ENCODE results near the gene NSG1. TPM values are rescaled to one million over a fixed set of nuclear protein-coding genes. Genes with fewer than 3 reads are reported as not detected.

NSG1 gene
- total RNA-seq, 4 donors from 2014 or later = 0.44 to 6.5 (median 3.6) TPM

DNA sequence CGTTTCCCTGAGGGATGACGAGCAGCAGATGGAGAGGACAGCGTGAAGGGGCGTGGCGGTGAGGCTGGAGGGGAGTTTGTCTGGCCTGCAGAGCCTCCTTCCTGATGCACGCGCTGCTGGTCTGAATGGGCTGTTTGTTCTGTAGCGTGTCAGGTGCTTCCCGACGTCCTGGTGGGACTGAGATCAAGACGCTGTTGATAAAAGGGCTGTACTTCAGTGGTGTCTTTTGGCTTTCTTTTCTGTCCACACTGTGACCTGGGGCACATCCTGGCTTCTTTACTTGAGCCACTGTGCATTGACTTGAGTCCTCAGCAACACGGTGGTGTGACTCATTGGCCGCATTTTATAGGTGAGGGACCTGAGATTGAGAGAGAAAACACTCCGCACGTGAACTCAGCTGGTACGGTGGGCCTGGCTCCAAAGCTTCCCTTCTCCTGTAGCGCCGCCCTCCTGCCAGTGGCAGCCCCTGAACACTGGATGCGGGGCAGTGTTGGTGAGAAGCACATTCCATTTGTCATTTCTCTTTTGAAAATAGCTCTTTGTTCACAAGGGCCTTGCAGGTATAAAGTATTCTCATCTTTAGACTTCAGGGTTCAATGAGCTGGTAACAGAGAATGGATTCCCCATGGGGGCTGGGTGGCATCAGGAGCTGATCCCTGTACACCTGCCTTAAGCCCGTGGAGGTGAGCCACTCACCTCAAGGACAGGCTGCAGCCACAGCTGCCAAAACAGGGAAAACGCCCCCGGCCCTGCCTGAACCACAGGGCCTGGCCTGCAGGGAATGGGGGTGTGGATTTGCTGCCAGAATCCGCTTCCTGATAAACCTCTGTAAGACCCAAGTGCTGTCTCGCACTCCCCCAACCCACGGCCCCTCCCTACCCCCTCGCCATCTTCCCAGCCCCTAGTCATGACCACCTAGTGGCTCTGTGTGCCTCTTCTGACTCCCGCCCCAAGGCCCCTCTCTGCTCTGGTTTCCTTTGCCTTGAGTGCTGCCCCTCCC, 29.2 kb downstream of the NSG1 start:
- Histone ChIP-seq H3K27ac (no peak overlapping the region), H3K4me3 (no peak overlapping the region), H3K4me1 (no peaks in the 10 kb centered on the region), H3K27me3 (no peaks in the 10 kb centered on the region), H3K9me3 (no peaks in the 10 kb centered on the region), H3K36me3 (peaks cover 0 to 62% (median 0%) of the 10 kb centered on the region in 3 donors)
- TF ChIP-seq, protein P1, sequence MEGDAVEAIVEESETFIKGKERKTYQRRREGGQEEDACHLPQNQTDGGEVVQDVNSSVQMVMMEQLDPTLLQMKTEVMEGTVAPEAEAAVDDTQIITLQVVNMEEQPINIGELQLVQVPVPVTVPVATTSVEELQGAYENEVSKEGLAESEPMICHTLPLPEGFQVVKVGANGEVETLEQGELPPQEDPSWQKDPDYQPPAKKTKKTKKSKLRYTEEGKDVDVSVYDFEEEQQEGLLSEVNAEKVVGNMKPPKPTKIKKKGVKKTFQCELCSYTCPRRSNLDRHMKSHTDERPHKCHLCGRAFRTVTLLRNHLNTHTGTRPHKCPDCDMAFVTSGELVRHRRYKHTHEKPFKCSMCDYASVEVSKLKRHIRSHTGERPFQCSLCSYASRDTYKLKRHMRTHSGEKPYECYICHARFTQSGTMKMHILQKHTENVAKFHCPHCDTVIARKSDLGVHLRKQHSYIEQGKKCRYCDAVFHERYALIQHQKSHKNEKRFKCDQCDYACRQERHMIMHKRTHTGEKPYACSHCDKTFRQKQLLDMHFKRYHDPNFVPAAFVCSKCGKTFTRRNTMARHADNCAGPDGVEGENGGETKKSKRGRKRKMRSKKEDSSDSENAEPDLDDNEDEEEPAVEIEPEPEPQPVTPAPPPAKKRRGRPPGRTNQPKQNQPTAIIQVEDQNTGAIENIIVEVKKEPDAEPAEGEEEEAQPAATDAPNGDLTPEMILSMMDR (IDR thresholded peaks at IDR 0.05) = no peak
- no peak for TF ChIP-seq EP300 (IDR thresholded peaks at IDR 0.05)
- TF ChIP-seq POLR2A (IDR thresholded peaks at IDR 0.05) = no peak
- 87 to 88% methylated on average over 26 to 27 of the region's 27 CpGs for WGBS, 2 donors
- DNase-seq (ENCODE audit: low spot score in 2 of 2) = no peak

DNA sequence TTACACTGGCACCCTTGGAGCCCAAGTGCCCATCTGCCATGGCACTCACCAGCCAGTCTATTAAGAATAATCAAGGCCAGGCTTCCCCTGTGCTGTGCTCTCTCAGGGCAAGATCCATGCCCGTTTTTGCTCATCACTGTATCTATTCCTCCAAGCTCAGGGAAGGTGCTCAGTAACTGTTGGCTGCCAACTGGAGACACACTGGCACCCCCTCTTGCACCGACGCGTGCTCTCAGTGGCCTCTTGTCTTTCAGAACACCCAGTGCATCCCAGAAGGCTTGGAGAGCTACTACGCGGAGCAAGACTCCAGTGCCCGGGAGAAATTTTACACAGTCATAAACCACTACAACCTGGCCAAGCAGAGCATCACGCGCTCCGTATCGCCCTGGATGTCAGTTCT, 30.1 kb downstream of the NSG1 start:
- Histone ChIP-seq H3K27me3 (no peaks in the 10 kb centered on the region), H3K27ac (no peak overlapping the region), H3K9me3 (no peaks in the 10 kb centered on the region), H3K4me3 (no peak overlapping the region), H3K36me3 (peaks cover 0 to 71% (median 0%) of the 10 kb centered on the region in 3 donors), H3K4me1 (no peaks in the 10 kb centered on the region)
- peak in 1 of 2 donors; percentile 0 for DNase-seq (ENCODE audit: low spot score in 2 of 2)
- WGBS, 2 donors = 93 to 94% methylated on average over 11 of the region's 11 CpGs
- no peak for TF ChIP-seq EP300 (IDR thresholded peaks at IDR 0.05)
- no peak for TF ChIP-seq POLR2A (IDR thresholded peaks at IDR 0.05)
- TF ChIP-seq, protein P1 (IDR thresholded peaks at IDR 0.05) = no peak

DNA sequence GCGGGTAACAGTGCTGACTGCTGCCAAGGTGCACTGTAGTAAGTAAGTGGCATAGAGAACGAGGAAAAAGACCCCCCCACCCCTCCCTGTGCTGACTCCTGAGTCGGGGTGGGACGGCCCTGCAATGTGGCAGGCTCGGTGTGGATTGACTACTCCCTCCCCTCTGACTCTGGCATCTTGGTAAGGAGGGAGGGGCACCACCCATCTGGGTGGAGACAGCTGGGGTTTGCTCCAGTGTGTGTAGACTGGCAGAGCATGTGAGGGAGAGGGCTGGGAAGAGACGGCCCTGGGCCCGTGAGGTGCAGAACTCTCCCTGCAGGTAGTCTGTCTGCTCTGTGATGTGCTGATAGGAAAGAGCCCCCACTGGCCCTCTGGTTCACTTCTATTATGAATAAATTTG, 31.0 kb downstream of the NSG1 start:
- Histone ChIP-seq H3K9me3 (no peaks in the 10 kb centered on the region), H3K4me3 (no peak overlapping the region), H3K27ac (no peak overlapping the region), H3K4me1 (no peaks in the 10 kb centered on the region), H3K27me3 (no peaks in the 10 kb centered on the region), H3K36me3 (peaks cover 0 to 80% (median 0%) of the 10 kb centered on the region in 3 donors)
- TF ChIP-seq POLR2A (IDR thresholded peaks at IDR 0.05) (no peak), EP300 (IDR thresholded peaks at IDR 0.05) (no peak)
- TF ChIP-seq, protein P1 (IDR thresholded peaks at IDR 0.05) = no peak
- 67 to 77% methylated on average over 7 of the region's 7 CpGs for WGBS, 2 donors
- no peak for DNase-seq (ENCODE audit: low spot score in 2 of 2)

DNA sequence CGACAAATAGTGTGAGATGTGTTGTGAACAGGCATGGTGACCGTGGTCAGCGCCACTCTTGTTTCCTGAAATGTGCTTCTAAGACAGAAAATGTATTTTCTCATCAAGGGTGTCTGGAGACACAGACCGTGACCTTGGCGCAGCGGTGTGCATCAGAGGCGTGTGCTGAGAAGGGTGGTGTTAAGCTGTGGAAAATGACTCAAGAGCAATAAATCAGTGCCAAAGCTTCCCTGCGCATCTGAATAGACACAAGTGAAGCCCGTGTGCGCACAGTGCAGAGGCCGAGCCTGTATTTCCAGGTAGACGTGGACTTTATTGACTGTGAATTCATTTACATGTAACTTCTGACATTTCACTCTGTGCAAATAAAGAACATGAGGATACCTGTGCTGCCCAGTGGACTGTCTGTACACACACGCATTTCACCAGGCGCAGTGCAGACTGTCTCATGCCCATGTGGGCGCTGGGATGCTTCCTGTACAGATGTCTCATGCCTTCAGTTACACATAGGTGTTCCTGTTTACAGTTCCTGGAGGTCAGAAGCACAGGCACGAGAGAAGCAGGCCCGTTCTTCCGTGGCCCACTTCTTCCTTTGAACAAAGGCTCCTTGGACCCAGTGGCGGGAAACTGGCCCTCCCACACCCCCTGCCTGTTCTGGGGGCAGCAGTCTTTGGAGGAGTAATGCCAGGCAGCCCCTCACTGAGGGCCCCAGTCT, 31.9 kb downstream of the NSG1 start:
- no peak for TF ChIP-seq POLR2A (IDR thresholded peaks at IDR 0.05)
- WGBS, 2 donors = 78 to 82% methylated on average over 19 of the region's 19 CpGs
- Histone ChIP-seq H3K4me3 (no peak overlapping the region), H3K27ac (no peak overlapping the region), H3K9me3 (no peaks in the 10 kb centered on the region), H3K4me1 (no peaks in the 10 kb centered on the region), H3K36me3 (peaks cover 0 to 89% (median 0%) of the 10 kb centered on the region in 3 donors), H3K27me3 (no peaks in the 10 kb centered on the region)
- DNase-seq (ENCODE audit: low spot score in 2 of 2) = no peak

DNA sequence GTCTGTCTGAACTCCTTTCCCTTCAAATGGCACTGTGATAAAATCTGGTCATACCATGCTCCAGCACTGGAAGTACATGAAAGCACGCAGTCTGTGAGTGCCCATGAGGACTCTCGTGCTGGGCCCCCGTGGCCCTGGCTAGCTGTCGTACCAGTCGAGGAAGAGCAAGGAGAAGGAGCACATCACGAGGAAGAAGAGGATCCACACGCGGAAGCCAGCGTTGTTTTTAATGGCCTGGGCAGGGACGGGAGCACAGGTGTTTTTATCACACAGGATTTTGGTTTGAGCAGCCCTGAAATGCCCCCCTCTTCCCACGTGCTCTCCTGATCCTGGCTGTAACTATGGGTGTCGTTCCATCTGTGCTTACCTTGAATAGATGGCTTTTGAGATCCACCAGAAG, 33.0 kb downstream of the NSG1 start:
- DNase-seq (ENCODE audit: low spot score in 2 of 2) = no peak
- Histone ChIP-seq H3K27ac (no peak overlapping the region), H3K4me3 (no peak overlapping the region), H3K27me3 (no peaks in the 10 kb centered on the region), H3K36me3 (peaks cover 0 to 100% (median 0%) of the 10 kb centered on the region in 3 donors), H3K9me3 (no peaks in the 10 kb centered on the region), H3K4me1 (no peaks in the 10 kb centered on the region)
- TF ChIP-seq EP300 (IDR thresholded peaks at IDR 0.05) (no peak), POLR2A (IDR thresholded peaks at IDR 0.05) (no peak)
- TF ChIP-seq, protein P1 (IDR thresholded peaks at IDR 0.05) = no peak
- WGBS, 2 donors = 94 to 95% methylated on average over 12 of the region's 12 CpGs
